Stomach (tissue), 9 donors: ENCODE results near the gene SYT8. TPM values are rescaled to one million over a fixed set of nuclear protein-coding genes. Genes with fewer than 3 reads are reported as not detected.

Source experiments
- DNase-seq, 2 donors: peaks; one replicate each; pipeline versions ENCODE4 v3.0.0 to v3.0.0-alpha.2; 2013 to 2019
- H3K27ac ChIP-seq, 5 donors: fragments of 200-600 bp in 4 of 5; sonication (generic) in 4 of 5; one replicate each; pipeline ENCODE4 v1.5.1; 2013 to 2019; ENCODE audit warnings: mild to moderate bottlenecking in 1 of 5, moderate library complexity in 1 of 5
- H3K27me3 ChIP-seq, 3 donors: fragments of 200-600 bp; sonication (generic); one replicate each; pipeline ENCODE4 v1.5.1; 2017 to 2019; ENCODE audit warnings: mixed run types in 1 of 3
- H3K36me3 ChIP-seq, 4 donors: fragments of 200-600 bp; sonication (generic); 1 replicate in 3 of 4; 2 replicates in 1 of 4; pipeline ENCODE4 v1.5.1; 2016 to 2019
- H3K4me1 ChIP-seq, 4 donors: fragments of 200-600 bp; sonication (generic); one replicate each; pipeline ENCODE4 v1.5.1; 2016 to 2019
- H3K4me3 ChIP-seq, 4 donors: fragments of 200-600 bp; sonication (generic) in 3 of 4; one replicate each; pipeline ENCODE4 v1.5.1; 2016 to 2019; ENCODE audit warnings: mild to moderate bottlenecking in 1 of 4
- H3K9me3 ChIP-seq, 4 donors: fragments of 200-600 bp; sonication (generic); one replicate each; pipeline ENCODE4 v1.5.1; 2016 to 2019
- EP300 ChIP-seq: sonication (generic); formaldehyde crosslinking; IDR thresholded peaks from one replicate; pipeline ENCODE4 v1.6.1; 2017; ENCODE audit warnings: antibody characterized with exemption
- POLR2A ChIP-seq, 4 donors: fragments of 450-650 bp; IDR thresholded peaks; one replicate each; pipeline ENCODE4 v1.6.1; 2016; ENCODE audit warnings: antibody characterized with exemption in 4 of 4, control low read depth in 2 of 4, mild to moderate bottlenecking in 1 of 4, moderate library complexity in 1 of 4
- POLR2AphosphoS5 ChIP-seq, 3 donors: sonication (generic); formaldehyde crosslinking; IDR thresholded peaks; one replicate each; pipeline ENCODE4 v1.6.1; 2016; ENCODE audit warnings: antibody characterized with exemption in 3 of 3
- WGBS, 5 donors: extraction: QIAGEN DNeasy Blood & Tissue Kit in 3 of 5; methylation state at CpG; one replicate each; pipeline versions ENCODE4 v1.1.5 to v1.1.7; 2013 to 2018; 5-methylcytosine and 5-hydroxymethylcytosine counted together
- intact Hi-C: fragments of 100-400 bp; cut with DNase I; formaldehyde crosslinking; loops from one replicate; pipeline ENCODE4 v1.15.1; 2023; ENCODE audit warnings: low total_unique reads
- polyA plus RNA-seq, 3 donors: library from polyadenylated mRNA; stranded (reverse); fragments of 200-250 nt; gene quantifications; one replicate each; pipeline ENCODE4 v1.2.3, GENCODE V29; 2013
- total RNA-seq, 5 donors: library from RNA; depleted of rRNA; stranded (reverse); fragments of >200 nt; gene quantifications; one replicate each; pipeline versions ENCODE4 v1.1.0 to v1.2.3, GENCODE V29; 2014 to 2016
- TF ChIP-seq, protein P1 (sequence below), 7 experiments: fragments of 450-650 bp in 4 of 7; fragments of 200-600 bp in 3 of 7; sonication (generic) in 3 of 7; IDR thresholded peaks; one replicate each; pipeline ENCODE4 v1.5.1; 2016 to 2019; ENCODE audit warnings: antibody characterized with exemption in 7 of 7, control low read depth in 2 of 7, mild to moderate bottlenecking in 1 of 7
- donor health status: healthy with polysubstance abuse.
- donor health status: Bipolar disorder and iron deficiency.
- donor health status: healthy.

The SYT8 gene
- total and polyA plus RNA-seq, 8 donors, result 0.72 to 77.3 (median 2.7) TPM

DNA sequence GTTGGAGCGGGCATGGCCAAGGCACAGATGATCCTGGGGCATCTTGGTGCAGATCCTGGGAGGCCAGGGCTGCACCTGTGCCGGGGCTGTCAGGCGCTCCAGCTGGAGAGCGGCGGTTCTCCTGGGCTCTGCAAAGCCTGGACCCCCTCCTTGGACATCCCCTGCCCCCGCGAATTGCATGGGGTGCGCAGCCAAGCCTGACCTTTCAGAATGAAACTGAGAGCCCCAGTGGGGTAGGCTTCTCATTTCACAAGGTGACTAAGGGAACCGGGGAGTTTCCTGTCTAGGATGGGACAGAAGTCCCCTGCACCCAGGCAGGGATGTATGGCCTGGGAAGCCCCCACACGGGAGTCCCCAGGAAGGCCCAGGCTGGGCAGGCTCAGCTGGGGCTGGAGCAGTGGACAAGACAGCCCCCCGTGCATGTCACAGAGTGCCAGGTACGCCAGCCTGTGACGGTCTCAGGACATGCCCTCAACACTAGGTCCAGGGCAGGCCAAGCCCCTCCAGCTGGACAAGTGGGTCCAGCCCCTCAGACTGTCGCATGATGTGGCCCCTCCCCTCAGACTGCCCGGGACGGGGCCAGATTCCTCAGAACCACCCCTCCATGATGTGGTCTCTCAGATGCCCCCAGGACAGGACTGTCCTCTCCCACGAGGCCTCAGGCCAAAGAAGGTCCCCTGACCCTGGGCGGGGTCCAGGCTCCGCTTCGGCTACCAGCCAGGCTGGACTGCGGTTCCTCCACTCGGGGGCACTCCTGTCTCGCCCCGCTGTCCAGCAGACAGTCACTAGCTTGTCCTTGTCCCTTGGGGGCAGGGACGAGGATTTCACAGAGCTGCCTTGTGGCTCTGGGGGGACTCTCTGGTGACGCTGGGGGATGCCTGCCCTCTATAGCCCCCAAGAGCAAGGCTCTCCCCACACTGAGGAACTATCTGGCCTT lies 20.4 kb downstream of the SYT8 start:
- intact Hi-C loops, result no loop called here
- WGBS, 5 donors, result 68 to 78% (median 72%) methylated on average over 13 to 26 of the region's 26 CpGs
- no peaks in the 10 kb centered on the region for H3K9me3 ChIP-seq
- DNase-seq, result no peak
- H3K4me1 ChIP-seq, result peaks cover 0 to 54% (median 9%) of the 10 kb centered on the region in 4 donors
- peak overlapping the region in 1 of 5 donors; percentile 22 for H3K27ac ChIP-seq
- no peak for TF ChIP-seq EP300
- no peak for TF ChIP-seq POLR2A (IDR thresholded peaks at IDR 0.05)
- TF ChIP-seq, protein P1, sequence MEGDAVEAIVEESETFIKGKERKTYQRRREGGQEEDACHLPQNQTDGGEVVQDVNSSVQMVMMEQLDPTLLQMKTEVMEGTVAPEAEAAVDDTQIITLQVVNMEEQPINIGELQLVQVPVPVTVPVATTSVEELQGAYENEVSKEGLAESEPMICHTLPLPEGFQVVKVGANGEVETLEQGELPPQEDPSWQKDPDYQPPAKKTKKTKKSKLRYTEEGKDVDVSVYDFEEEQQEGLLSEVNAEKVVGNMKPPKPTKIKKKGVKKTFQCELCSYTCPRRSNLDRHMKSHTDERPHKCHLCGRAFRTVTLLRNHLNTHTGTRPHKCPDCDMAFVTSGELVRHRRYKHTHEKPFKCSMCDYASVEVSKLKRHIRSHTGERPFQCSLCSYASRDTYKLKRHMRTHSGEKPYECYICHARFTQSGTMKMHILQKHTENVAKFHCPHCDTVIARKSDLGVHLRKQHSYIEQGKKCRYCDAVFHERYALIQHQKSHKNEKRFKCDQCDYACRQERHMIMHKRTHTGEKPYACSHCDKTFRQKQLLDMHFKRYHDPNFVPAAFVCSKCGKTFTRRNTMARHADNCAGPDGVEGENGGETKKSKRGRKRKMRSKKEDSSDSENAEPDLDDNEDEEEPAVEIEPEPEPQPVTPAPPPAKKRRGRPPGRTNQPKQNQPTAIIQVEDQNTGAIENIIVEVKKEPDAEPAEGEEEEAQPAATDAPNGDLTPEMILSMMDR (IDR thresholded peaks at IDR 0.05), result no peak
- no peak for TF ChIP-seq POLR2AphosphoS5 (IDR thresholded peaks at IDR 0.05)
- peak overlapping the region; percentile 19 to 45 (median 39) for H3K4me3 ChIP-seq
- no peaks in the 10 kb centered on the region for H3K36me3 ChIP-seq
- no peaks in the 10 kb centered on the region for H3K27me3 ChIP-seq

DNA sequence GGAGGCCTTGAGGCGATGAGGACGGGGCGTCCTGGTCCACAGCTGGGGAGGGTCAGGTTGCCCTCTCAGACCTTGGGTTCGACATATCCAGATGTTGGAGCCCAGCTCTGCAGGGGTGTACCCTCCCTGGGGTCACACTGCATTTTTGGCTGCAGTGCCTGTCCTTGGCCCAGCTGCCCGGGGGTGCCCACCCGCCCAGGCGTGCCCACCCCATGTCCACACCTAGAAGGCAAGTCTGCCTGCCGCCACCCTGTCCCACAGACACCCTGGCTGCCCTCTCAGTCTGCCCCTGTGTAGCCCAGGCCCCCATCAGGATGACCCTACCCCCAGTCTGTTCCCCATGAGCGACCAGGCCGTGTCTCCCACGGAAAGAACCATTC lies 21.1 kb downstream of the SYT8 start:
- H3K9me3 ChIP-seq, result no peaks in the 10 kb centered on the region
- DNase-seq, result no peak
- H3K27ac ChIP-seq, result no peak overlapping the region
- WGBS, 5 donors, result 90 to 98% (median 91%) methylated on average over 10 to 11 of the region's 11 CpGs; no CpG with 5 or more reads in 1 of the 5 donors
- peak overlapping the region in 1 of 4 donors; percentile 42 for H3K4me3 ChIP-seq
- TF ChIP-seq POLR2AphosphoS5 (IDR thresholded peaks at IDR 0.05) (no peak), EP300 (no peak), POLR2A (IDR thresholded peaks at IDR 0.05) (no peak)
- TF ChIP-seq, protein P1 (IDR thresholded peaks at IDR 0.05), result no peak
- no peaks in the 10 kb centered on the region for H3K36me3 ChIP-seq
- H3K27me3 ChIP-seq, result no peaks in the 10 kb centered on the region
- peaks cover 0 to 51% (median 9%) of the 10 kb centered on the region in 4 donors for H3K4me1 ChIP-seq
- intact Hi-C loops, result no loop called here

DNA sequence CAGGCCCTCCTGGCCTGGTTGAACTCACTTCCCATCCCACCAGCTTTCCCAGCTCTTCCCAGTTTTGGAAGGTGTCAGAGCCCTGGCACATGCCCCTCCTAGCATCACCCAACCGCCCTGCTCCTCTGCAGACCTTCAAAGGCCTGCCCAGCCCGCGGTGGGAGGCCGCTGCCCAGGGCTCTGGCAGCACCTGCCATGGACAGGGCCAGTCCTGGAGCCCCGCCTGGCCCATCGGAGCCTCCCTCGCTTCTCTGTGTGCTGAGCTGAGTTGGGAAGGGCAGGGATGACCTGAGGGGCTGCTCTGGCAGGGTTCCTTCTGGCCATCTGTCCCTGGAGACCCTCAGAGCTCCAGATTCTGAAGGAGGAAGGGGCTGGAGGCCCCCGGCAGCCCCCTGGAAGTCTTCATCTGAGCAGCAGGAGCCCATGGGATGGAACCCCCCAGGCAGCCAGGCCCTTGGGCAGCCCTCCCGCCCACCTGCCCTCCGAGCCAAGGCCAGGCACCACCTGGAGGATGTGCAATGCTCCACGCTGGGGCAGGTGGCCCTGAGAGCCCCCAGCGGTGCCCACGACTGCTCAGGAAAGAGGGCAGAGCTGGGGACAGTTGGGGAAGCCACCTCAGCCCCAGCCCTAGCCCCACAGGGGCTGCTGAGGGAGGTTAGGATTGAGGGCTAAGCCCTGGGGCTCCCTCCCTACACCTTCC lies 21.7 kb downstream of the SYT8 start:
- H3K27me3 ChIP-seq, result no peaks in the 10 kb centered on the region
- H3K4me1 ChIP-seq, result peaks cover 0 to 45% (median 9%) of the 10 kb centered on the region in 4 donors
- TF ChIP-seq POLR2A (IDR thresholded peaks at IDR 0.05) (no peak), POLR2AphosphoS5 (IDR thresholded peaks at IDR 0.05) (no peak), EP300 (no peak)
- TF ChIP-seq, protein P1 (IDR thresholded peaks at IDR 0.05), result no peak
- no peaks in the 10 kb centered on the region for H3K36me3 ChIP-seq
- intact Hi-C loops, result no loop called here
- no peaks in the 10 kb centered on the region for H3K9me3 ChIP-seq
- no peak overlapping the region for H3K27ac ChIP-seq
- WGBS, 5 donors, result 90 to 95% (median 90%) methylated on average over 7 to 13 of the region's 13 CpGs
- H3K4me3 ChIP-seq, result no peak overlapping the region
- no peak for DNase-seq

DNA sequence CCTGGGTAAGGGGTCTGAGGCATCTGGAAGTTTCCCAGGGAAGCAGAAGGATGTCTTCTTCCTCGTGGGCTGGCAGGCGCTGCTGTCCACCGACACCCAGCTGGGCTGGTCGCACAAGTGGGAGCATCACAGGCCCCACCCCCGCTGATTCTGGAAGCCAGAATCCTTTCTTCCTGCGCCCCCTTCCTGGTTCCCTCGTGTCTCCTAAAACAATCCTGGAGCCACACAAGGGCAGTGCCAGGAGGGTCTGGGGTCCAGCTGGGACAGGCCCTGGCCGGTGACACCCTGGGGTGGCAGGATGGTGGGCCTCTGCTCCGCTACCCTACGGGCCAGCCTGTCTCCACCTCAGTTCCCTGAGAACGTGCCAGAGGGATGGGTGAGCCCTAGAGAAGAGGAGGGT lies 22.3 kb downstream of the SYT8 start:
- 80 to 85% (median 83%) methylated on average over 4 to 11 of the region's 11 CpGs for WGBS, 5 donors
- Histone ChIP-seq H3K4me3 (no peak overlapping the region), H3K4me1 (peaks cover 0 to 39% (median 8%) of the 10 kb centered on the region in 4 donors), H3K36me3 (no peaks in the 10 kb centered on the region), H3K9me3 (no peaks in the 10 kb centered on the region), H3K27me3 (no peaks in the 10 kb centered on the region), H3K27ac (no peak overlapping the region)
- TF ChIP-seq POLR2A (IDR thresholded peaks at IDR 0.05) (no peak), POLR2AphosphoS5 (IDR thresholded peaks at IDR 0.05) (no peak), EP300 (no peak)
- TF ChIP-seq, protein P1 (IDR thresholded peaks at IDR 0.05), result no peak
- no peak for DNase-seq
- intact Hi-C loops, result no loop called here
